Fibroblast of lung (primary cell): Measurements from ENCODE around the gene ESPNL. TPM values are rescaled to one million over a fixed set of nuclear protein-coding genes. Genes with fewer than 3 reads are reported as not detected.

Source experiments
- DNase-seq, 2 donors: peaks; one replicate each; pipeline versions ENCODE4 v3.0.0 to v3.0.0-alpha.2; 2010; ENCODE audit warnings: low read depth in 2 of 2
- H2AFZ ChIP-seq: 2 replicates; pipeline ENCODE4 v1.5.1; 2012; ENCODE audit warnings: low read length, control low read depth, inconsistent platforms
- H3K27ac ChIP-seq: 2 replicates; pipeline ENCODE4 v1.5.1; 2011; ENCODE audit warnings: low read length, control low read depth; ENCODE audit not compliant: insufficient read depth
- H3K27me3 ChIP-seq: 2 replicates; pipeline ENCODE4 v1.5.1; 2011; ENCODE audit warnings: mild to moderate bottlenecking, low read length; ENCODE audit not compliant: control insufficient read depth, insufficient read depth
- H3K36me3 ChIP-seq: 2 replicates; pipeline ENCODE4 v1.5.1; 2011; ENCODE audit warnings: low read length; ENCODE audit not compliant: control insufficient read depth, insufficient read depth
- H3K4me1 ChIP-seq: 2 replicates; pipeline ENCODE4 v1.5.1; 2011; ENCODE audit warnings: low read length; ENCODE audit not compliant: control insufficient read depth, insufficient read depth; ENCODE audit errors: extremely low read depth
- H3K4me2 ChIP-seq: 2 replicates; pipeline ENCODE4 v1.5.1; 2011; ENCODE audit warnings: low read length, control low read depth; ENCODE audit not compliant: insufficient read depth; ENCODE audit errors: extremely low read depth
- H3K4me3 ChIP-seq, 4 experiments: fragments of 200-600 bp in 1 of 4; sonication (generic) in 1 of 4; replicated peaks in 1 of 4; 2 replicates each; pipeline ENCODE4 v1.5.1; 2011 to 2016; ENCODE audit warnings: low read length in 4 of 4, low read depth in 3 of 4, mild to moderate bottlenecking in 3 of 4, control low read depth in 2 of 4, inconsistent platforms in 1 of 4, mixed read lengths in 1 of 4; ENCODE audit not compliant: insufficient read depth in 1 of 4; ENCODE audit errors: control extremely low read depth in 1 of 4
- H3K79me2 ChIP-seq: 2 replicates; pipeline ENCODE4 v1.5.1; 2012; ENCODE audit warnings: mild to moderate bottlenecking, low read length, inconsistent platforms; ENCODE audit not compliant: control insufficient read depth, insufficient read depth
- H3K9ac ChIP-seq: 2 replicates; pipeline ENCODE4 v1.5.1; 2011; ENCODE audit warnings: mild to moderate bottlenecking, low read length, control low read depth; ENCODE audit not compliant: insufficient read depth
- H3K9me3 ChIP-seq: 2 replicates; pipeline ENCODE4 v1.5.1; 2012; ENCODE audit warnings: low read depth, low read length; ENCODE audit not compliant: control insufficient read depth, insufficient read depth
- H4K20me1 ChIP-seq: 2 replicates; pipeline ENCODE4 v1.5.1; 2011; ENCODE audit warnings: low read length; ENCODE audit not compliant: control insufficient read depth, insufficient read depth; ENCODE audit errors: extremely low read depth
- EZH2 ChIP-seq: IDR thresholded peaks from 2 replicates; pipeline ENCODE4 v1.5.1; 2012; ENCODE audit warnings: low read length, control low read depth, mild to moderate bottlenecking; ENCODE audit errors: missing control alignments
- polyA plus RNA-seq, 2 donors: library from polyadenylated mRNA; depleted of rRNA in 1 of 2; stranded (reverse) in 1 of 2; unstranded in 1 of 2; fragments of >200 nt; gene quantifications; 2 replicates each; pipeline ENCODE4 v1.2.1, GENCODE V29; 2011 to 2012; ENCODE audit warnings: missing spikeins in 1 of 2
- total RNA-seq: library from RNA; depleted of rRNA; stranded (reverse); fragments of >200 nt; gene quantifications from 2 replicates; pipeline ENCODE4 v1.2.1, GENCODE V29; 2014
- TF ChIP-seq, protein P1 (sequence below), 2 donors: IDR thresholded peaks in 1 of 2; conservative IDR thresholded peaks in 1 of 2; 1 replicate in 1 of 2; 2 replicates in 1 of 2; pipeline ENCODE4 v1.5.1; 2011 to 2012; ENCODE audit warnings: low read length in 2 of 2, control low read depth in 1 of 2, inconsistent platforms in 1 of 2, low read depth in 1 of 2, mild to moderate bottlenecking in 1 of 2

Gene ESPNL
- total and polyA plus RNA-seq, 2 donors (not counting 1 experiment from before 2014, with no cell fraction given): 0.79 to 2.8 TPM

DNA sequence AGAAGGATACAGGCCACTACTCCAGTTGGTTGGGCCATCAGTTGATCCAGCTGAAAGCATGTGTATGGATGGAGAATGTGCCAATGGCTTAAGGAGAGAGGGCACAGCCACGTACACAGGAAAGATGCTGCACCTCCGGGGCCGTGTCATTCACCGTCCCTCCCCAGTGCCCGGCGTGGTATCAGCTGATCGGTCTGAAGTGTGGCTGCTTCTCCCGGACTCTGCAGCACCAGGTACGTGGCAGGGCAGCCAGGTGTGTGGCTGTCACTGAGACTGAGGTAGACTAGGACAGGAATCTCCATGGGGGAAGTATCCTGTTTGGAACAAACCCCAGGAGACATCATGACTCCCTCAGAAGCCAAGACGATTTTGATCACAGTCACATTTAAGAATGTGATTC is 54.4 kb downstream of the ESPNL start:
- no peak overlapping the region for H3K4me3 ChIP-seq
- H3K9ac ChIP-seq: no peak overlapping the region
- H3K9me3 ChIP-seq: no peaks in the 10 kb centered on the region
- peaks cover 15% of the 10 kb centered on the region for H3K4me1 ChIP-seq
- H3K27ac ChIP-seq: no peak overlapping the region
- no peaks in the 10 kb centered on the region for H3K27me3 ChIP-seq
- no peaks in the 10 kb centered on the region for H3K36me3 ChIP-seq
- no peak overlapping the region for H3K4me2 ChIP-seq
- TF ChIP-seq, protein P1, sequence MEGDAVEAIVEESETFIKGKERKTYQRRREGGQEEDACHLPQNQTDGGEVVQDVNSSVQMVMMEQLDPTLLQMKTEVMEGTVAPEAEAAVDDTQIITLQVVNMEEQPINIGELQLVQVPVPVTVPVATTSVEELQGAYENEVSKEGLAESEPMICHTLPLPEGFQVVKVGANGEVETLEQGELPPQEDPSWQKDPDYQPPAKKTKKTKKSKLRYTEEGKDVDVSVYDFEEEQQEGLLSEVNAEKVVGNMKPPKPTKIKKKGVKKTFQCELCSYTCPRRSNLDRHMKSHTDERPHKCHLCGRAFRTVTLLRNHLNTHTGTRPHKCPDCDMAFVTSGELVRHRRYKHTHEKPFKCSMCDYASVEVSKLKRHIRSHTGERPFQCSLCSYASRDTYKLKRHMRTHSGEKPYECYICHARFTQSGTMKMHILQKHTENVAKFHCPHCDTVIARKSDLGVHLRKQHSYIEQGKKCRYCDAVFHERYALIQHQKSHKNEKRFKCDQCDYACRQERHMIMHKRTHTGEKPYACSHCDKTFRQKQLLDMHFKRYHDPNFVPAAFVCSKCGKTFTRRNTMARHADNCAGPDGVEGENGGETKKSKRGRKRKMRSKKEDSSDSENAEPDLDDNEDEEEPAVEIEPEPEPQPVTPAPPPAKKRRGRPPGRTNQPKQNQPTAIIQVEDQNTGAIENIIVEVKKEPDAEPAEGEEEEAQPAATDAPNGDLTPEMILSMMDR (conservative IDR thresholded peaks at IDR 0.05 in 1 of 2, IDR thresholded peaks at IDR 0.05 in 1 of 2; ENCODE audit: low read depth in 1 of 2, low read length in 2 of 2): no peak
- no peak for TF ChIP-seq EZH2
- no peaks in the 10 kb centered on the region for H3K79me2 ChIP-seq
- DNase-seq: no peak
- no peak overlapping the region for H2AFZ ChIP-seq
- H4K20me1 ChIP-seq: no peaks in the 10 kb centered on the region

DNA sequence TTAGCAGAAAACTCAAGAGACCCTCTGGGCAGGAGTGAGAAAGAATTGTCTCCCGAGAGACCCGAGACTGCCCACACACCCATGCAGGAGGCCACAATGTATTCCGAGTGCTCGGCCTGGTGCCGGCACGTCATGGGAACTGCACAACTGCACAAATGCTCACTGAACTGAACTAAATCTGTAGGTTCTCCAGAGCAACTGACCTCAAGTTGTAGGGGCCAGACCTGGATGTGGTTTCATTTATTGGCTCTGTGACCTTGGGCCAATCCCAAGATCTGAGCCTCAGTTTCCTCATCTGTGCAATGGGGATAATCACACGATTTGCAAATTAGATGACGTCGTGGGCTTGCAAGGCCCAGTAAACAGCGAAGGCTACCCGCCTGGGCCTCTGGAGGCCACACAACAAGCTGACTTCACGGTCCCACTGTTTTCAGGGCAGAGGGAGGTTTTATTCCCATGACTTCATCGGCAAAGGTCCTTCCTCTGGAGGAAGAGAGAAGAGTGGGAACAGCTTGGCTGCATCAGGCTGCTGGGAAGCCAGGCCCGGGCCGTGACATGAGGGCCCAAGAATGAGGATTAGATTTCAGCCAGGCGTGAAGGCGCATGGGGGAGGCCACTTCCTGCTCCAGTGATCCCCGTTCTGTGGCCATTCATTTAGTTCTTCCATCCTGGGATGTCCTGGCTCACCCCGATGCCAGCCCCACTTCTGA is 55.1 kb downstream of the ESPNL start:
- peaks cover 20% of the 10 kb centered on the region for H3K4me1 ChIP-seq
- H3K36me3 ChIP-seq: no peaks in the 10 kb centered on the region
- peak; percentile 75 to 88 for DNase-seq
- no peaks in the 10 kb centered on the region for H4K20me1 ChIP-seq
- H3K9me3 ChIP-seq: no peaks in the 10 kb centered on the region
- TF ChIP-seq EZH2: no peak
- TF ChIP-seq, protein P1 (conservative IDR thresholded peaks at IDR 0.05 in 1 of 2, IDR thresholded peaks at IDR 0.05 in 1 of 2; ENCODE audit: low read depth in 1 of 2, low read length in 2 of 2): no peak
- no peak overlapping the region for H3K9ac ChIP-seq
- no peaks in the 10 kb centered on the region for H3K79me2 ChIP-seq
- H3K27ac ChIP-seq: peak overlapping the region; percentile 46
- H3K27me3 ChIP-seq: no peaks in the 10 kb centered on the region
- H3K4me2 ChIP-seq: no peak overlapping the region
- H2AFZ ChIP-seq: no peak overlapping the region
- H3K4me3 ChIP-seq: no peak overlapping the region

DNA sequence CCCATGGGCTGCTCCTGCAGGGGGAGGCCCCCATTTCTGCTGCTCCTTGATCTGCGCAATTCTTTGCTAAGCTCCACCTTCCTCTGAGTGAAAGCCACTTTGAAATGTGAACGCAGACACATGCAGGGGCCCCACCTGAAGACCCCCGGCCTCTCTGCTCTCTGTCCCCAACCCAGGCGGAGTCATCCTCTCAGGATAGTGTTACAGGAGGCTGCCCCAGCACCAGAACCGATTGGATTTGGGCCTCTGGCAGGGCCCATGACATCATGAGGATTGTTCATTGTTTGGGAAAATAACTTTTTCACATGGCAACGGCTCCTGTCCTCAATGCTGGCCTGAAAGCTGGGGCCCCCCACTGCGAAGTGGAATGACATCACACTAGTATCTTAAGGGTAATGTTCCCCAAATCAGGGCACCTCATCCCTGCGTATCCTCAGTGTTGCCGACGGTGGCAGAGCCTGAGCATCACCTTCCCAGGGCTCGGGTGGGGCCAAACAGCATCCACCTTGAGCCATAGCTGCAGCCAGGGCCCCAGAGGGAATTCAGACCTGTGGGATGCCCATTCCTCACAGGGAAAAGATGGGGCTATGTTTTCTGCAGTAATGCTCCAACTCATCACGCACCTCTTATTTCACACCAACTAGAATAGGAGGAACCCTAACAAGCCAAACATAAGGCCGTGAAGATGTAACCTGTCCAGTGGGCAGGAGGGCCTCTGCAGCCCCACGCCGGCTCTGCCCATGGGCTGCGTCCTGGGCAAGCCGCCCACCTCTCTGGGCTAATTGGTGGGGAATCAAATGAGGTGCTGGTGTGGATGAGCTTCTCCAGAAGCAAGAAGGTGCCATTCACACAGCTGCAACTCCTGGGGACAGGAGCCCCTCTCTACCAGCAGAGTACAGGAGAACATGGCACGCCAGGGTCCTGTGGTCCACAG is 55.9 kb downstream of the ESPNL start:
- H3K4me2 ChIP-seq: no peak overlapping the region
- peak in 1 of 2 donors; percentile 12 for DNase-seq
- no peak overlapping the region for H3K4me3 ChIP-seq
- H3K36me3 ChIP-seq: no peaks in the 10 kb centered on the region
- peaks cover 27% of the 10 kb centered on the region for H3K4me1 ChIP-seq
- no peaks in the 10 kb centered on the region for H3K27me3 ChIP-seq
- H3K27ac ChIP-seq: peak overlapping the region; percentile 45
- no peaks in the 10 kb centered on the region for H3K79me2 ChIP-seq
- no peaks in the 10 kb centered on the region for H4K20me1 ChIP-seq
- no peak overlapping the region for H2AFZ ChIP-seq
- no peaks in the 10 kb centered on the region for H3K9me3 ChIP-seq
- H3K9ac ChIP-seq: no peak overlapping the region
- TF ChIP-seq, protein P1 (conservative IDR thresholded peaks at IDR 0.05 in 1 of 2, IDR thresholded peaks at IDR 0.05 in 1 of 2; ENCODE audit: low read depth in 1 of 2, low read length in 2 of 2): no peak
- TF ChIP-seq EZH2: no peak
